ENCODE measurements around the gene ROBO2.

ROBO2 gene

DNA sequence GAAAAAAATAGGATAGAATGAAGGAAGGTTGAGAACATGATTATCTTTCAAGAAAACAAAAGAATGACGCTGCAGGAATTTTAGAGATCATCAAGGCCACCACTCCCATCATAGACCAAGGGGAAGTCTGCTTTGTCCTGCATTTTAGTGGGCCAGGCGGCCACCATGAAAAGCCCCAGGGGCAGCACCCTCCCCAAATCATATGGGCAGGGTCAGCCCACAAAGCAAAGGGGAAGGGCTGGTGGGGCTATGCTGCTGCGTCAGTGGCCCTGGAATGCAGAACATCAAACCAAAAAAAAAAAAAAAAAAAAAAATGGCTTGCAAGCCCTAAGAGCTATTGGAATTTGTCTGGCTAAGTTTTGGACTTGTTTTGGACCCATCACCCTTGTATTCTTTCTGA, 620.8 kb downstream of the ROBO2 start:
- no peak for DNase-seq (ENCODE audit: low read depth in 2 of 2, low spot score in 1 of 2)

DNA sequence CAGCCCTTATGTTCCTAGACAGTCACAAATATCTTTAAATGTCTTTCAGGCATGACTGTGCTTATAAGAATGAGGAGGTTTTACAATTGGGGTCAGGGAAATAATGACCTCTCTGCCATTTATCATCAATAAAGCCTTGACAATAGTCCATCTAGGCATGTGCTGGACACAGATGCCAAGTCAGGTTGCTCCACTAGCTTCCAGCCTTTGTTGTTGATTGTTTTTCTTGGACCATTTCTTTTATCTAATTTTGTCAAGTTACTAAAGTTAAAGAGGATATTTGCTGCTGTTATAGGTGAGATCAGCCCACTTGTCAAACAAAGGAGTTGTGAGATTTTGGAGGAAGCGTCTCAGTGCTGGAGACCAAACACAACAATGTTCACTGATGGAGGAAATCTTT, 628.0 kb downstream of the ROBO2 start:
- DNase-seq (ENCODE audit: low read depth in 2 of 2, low spot score in 1 of 2), result no peak

DNA sequence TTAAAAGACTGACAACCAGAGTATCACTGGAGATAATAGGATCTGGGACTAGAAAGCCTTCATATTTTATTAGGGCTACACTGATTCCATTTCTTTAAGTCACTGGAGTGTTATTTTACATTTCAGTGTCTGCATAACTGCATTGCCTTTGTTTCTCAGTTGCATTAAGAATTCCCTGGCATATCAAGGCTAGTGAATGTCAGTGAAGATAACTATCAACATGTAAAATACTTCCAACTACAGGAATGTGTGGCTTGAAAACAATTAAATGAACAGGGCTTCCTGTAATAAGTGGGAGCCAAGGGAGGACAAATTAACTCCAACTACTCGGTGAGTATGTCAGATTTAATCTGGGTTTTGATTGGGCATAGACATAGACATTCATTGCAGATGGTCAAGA, 628.5 kb downstream of the ROBO2 start:
- no peak for DNase-seq (ENCODE audit: low read depth in 2 of 2, low spot score in 1 of 2)

DNA sequence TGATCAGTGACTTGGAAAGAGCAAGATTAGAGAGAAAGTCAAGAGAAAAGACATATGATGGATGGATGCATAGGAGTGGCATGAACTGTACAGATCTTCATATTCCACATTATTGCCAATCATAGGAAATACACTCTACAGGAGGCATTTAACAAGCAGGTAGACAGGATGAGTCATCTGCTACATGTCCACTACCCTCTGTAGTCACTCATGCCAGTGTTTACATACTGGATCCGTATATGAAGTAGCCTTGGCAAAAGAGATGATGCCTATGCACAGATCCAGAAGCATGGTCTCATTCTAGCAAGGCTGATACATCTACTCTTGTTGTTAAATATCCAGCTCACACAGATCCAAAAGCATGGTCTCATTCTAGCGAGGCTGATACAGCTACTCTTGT, 632.1 kb downstream of the ROBO2 start:
- no peak for DNase-seq (ENCODE audit: low read depth in 2 of 2, low spot score in 1 of 2)

GRCh38 chr3:77682162-77682561, 642.3 kb downstream of the ROBO2 start:
- no peak for DNase-seq (ENCODE audit: low read depth in 2 of 2, low spot score in 1 of 2)

- no peak for DNase-seq (ENCODE audit: low read depth in 2 of 2, low spot score in 1 of 2)
These were observed 644.2 kb downstream of the ROBO2 start for GRCh38 chr3:77684115-77684514.

GRCh38 chr3:77685713-77686112, 645.8 kb downstream of the ROBO2 start:
- DNase-seq (ENCODE audit: low read depth in 2 of 2, low spot score in 1 of 2), result no peak

DNA sequence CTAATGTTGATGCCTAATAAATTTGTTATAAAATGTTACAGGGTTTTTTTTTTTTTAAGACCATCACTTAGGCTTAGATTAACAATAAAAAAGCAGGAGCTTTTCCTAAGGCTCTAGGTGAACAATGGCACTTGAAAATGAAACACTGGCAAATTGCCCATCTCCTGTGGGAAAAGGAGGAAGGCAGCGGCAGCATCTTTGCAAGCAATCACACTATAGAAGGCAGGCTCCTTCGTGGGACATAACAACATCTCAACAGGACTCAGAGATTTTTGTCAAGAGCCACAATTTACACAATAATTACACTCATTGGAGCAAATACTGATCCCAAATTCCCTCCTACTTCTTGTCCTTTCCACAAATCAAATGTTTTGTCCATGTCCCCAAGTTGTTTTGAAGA, 646.7 kb downstream of the ROBO2 start:
- DNase-seq (ENCODE audit: low read depth in 2 of 2, low spot score in 1 of 2), result no peak

- no peak for DNase-seq (ENCODE audit: low read depth in 2 of 2, low spot score in 1 of 2)
These were observed 647.6 kb downstream of the ROBO2 start for GRCh38 chr3:77687545-77687944.

DNA sequence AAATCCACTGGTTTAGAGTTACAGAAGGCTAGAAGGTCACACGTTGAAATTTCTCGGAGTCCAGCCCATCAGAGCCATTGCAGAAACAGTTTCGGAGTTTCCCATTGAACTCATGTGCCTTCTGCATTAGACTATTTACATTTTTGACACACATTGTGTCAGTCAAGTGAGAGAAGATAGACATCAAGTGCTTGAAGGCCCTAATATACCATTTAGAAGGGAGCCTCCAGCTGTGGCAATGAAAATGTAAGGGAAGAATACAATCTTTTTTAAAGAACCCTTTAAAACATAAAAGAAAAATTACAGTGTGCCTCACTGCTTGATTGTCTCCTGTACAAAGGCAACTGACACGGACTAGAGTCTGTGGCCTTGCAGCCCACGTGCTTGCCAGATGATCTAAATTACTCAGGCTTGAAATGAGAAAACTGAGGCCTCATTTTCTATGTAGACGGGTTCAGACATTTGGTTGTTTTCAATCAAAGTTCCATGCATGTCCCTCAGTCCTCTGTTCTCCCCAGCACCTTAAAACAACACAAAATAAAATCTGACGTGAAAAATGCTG, 650.5 kb downstream of the ROBO2 start:
- DNase-seq (ENCODE audit: low read depth in 2 of 2, low spot score in 1 of 2), result no peak

GRCh38 chr3:77693147-77693546, 653.2 kb downstream of the ROBO2 start:
- no peak for DNase-seq (ENCODE audit: low read depth in 2 of 2, low spot score in 1 of 2)

- no peak for DNase-seq (ENCODE audit: low read depth in 2 of 2, low spot score in 1 of 2)
These were observed 659.3 kb downstream of the ROBO2 start for GRCh38 chr3:77699125-77699691.

Measured in stimulated activated CD8-positive, alpha-beta memory T cell treated with anti-CD3 and anti-CD28 coated beads, Interleukin-4, amount 100 ng/mL, for 1 hour (primary cell).